Activated CD4-positive, CD25-positive, alpha-beta regulatory T cell (primary cell): ENCODE data around the gene COPS6.
"Not testable (repeated sequence)": the region's sequence is repeated elsewhere in the genome, so short reads cannot be mapped to it uniquely, and the experiment has no call there.

Experiments used
- DNase-seq, 4 experiments: peaks; one replicate each; lab custom pipeline; 2025; lab: John Stamatoyannopoulos, UW

Gene COPS6

DNA sequence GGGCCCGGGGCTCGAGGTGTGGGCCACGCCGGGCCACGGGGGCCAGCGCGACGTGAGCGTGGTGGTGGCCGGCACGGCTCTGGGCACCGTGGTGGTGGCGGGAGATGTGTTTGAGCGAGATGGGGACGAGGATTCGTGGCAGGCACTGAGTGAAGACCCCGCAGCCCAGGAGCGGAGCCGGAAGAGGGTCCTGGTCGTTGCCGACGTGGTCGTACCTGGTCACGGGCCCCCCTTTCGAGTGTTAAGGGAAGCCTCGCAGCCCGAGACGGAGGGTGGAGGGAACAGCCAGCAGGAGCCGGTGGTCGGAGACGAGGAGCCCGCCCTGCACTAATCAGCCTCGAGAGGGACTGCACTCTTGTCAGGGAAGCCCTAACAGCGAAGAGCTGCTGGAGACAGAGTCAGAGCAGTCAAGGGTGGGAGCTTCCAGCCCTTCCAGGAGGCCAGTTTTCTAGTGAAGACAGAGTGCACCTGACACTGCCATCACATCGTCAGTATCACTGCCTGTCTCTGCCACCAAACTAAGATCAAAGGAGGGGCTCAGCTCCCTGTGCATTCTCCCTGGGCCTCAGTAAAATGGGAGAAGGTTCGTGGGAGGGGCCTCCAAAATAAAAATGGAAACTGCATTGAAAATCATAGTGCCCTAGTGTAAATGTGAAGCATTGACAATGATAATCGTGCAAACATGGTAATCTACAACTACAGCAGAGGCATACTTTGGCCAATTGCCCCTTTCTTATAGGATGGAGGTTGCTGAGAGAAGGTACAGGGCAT, 39.3 kb downstream of the COPS6 start:
- no peak for DNase-seq

DNA sequence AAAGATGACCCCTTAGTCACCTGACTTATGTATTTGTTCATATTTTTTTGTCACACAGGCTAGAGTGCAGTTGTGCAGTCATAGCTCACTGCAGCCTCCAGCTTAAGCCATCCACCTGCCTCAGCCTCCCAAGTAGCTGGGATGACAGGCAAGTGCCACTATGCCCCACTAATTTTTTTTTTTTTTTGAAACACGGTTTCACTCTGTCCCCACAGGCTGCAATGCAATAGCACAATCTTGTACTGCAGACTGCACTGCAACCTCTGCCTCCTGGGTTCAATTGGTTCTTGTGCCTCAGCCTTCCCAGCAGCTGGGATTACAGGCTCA, 39.8 kb downstream of the COPS6 start:
- DNase-seq, result no peak

GRCh38 chr7:100130220-100130607, 41.4 kb downstream of the COPS6 start:
- not testable (repeated sequence) for DNase-seq

DNA sequence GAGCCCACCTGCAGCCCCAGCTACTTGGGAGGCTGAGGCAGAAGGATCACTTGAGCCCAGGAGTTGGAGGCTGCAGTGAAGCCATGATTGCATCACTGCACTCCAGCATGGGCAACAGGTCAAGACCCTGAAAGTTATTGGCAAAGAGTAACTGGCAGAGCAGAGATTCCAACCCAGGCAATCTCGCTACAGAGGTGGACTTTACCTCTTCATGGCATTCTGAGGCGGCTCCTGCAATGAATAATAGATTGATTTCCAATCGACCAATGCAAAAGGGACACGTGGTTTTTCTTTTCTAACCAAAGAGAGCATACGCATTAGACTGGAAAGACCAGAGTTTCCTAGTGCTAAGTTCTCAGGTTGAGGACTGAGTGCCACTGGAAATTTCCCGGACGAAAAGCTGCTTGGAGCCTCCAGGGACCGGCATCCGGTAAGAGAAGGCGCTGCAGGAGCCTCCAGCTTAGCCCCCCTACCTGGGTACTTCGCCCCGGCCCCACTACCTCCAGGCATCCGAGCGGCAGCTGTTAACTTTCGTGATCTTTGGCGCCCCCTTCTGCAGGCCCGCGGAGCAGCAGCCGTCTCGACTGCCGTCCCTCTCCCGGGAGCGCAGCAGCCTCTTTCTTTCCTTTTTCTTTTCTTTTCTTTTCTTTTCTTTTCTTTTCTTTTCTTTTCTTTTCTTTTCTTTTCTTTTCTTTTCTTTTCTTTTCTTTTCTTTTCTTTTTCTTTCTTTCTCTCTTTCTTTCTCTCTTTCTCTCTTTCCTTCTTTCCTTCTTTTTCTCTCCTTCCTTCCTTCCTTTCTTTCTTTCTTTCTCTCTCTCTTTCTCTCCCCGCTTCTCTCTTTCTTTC, 42.1 kb downstream of the COPS6 start:
- peak; percentile 61 to 69 (median 64) for DNase-seq

DNA sequence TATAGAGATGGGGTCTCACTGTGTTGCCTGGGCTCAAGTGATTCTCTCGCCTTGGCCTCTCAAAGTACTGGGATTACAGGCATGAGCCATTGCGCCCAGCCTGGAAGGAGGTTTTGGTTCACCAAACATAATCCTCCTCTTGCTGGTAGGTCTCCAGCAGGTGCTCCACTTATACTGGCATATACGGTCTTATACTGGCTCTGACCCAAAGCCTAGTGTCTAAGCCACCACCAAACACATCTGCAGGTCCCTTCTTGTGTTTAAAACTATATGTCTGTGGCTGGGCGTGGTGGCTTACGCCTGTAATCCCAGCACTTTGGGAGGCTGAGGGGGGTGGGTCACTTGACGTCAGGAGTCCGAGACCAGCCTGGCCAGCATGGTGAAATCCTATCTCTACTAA, 43.4 kb downstream of the COPS6 start:
- no peak for DNase-seq

- DNase-seq, result peak; percentile 23 to 38 (median 32)
These were observed 44.0 kb downstream of the COPS6 start for GRCh38 chr7:100132697-100133151.

GRCh38 chr7:100137851-100138760, 49.3 kb downstream of the COPS6 start:
- DNase-seq, result no peak

DNA sequence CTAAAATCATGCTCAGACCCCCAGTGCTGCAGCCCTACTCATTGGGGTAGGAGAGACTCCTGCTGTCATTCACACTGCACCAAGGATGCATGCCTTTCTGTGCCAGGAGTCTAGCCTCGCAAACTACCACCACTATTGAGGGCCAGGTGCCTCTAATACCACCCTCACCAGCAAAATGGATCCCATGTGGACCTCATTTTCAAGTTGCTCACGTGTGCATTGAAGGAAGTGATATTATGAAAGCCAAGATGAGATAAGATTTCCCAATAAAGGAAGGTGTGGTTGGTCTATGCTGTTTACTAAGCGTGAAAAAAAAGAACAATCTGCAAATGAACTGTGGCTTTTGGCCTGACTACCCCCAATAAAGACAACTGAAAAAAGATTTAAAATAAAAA, 52.8 kb downstream of the COPS6 start:
- DNase-seq, result no peak
